H1 (cell line): ENCODE data around the gene WWC2. TPM values are rescaled to one million over a fixed set of nuclear protein-coding genes. Genes with fewer than 3 reads are reported as not detected.

Source experiments
- CTCF ChIA-PET: fragments of 300-600 bp; sonication (Branson Sonifier 250); formaldehyde crosslinking; loops from one replicate; lab custom pipeline; 2021; ENCODE audit not compliant: partially characterized antibody; lab: Charles Lee
- POLR2A ChIA-PET: fragments of 300-600 bp; sonication (Branson Sonifier 250); formaldehyde crosslinking; loops from one replicate; lab custom pipeline; 2021; ENCODE audit warnings: inconsistent platforms; ENCODE audit not compliant: partially characterized antibody; lab: Charles Lee
- DNase-seq, 2 experiments: peaks; one replicate each; pipeline versions ENCODE4 v3.0.0 to v3.0.0-alpha.2; 2010 to 2022; ENCODE audit warnings: low spot score in 2 of 2, low read depth in 1 of 2, mixed read lengths in 1 of 2
- FAIRE-seq: peaks from 2 replicates; lab custom pipeline; 2011; peaks lifted over from hg19 to GRCh38; lab: Jason Lieb, UNC
- H2AFZ ChIP-seq: 2 replicates; pipeline ENCODE4 v1.8.1; 2012; ENCODE audit warnings: low read length, inconsistent platforms
- H2AK5ac ChIP-seq: 2 replicates; pipeline ENCODE4 v1.6.1; 2013; ENCODE audit warnings: low read depth, low read length
- H2BK120ac ChIP-seq: replicated peaks from 2 replicates; pipeline ENCODE3; 2013; ENCODE audit warnings: low read depth, low read length, inconsistent platforms
- H2BK12ac ChIP-seq: 2 replicates; pipeline ENCODE4 v1.6.1; 2013; ENCODE audit warnings: low read depth, low read length
- H2BK15ac ChIP-seq: 2 replicates; pipeline ENCODE4 v1.6.1; 2013; ENCODE audit warnings: low read length
- H2BK20ac ChIP-seq: 2 replicates; pipeline ENCODE4 v1.6.1; 2013; ENCODE audit warnings: low read length
- H2BK5ac ChIP-seq: 2 replicates; pipeline ENCODE4 v1.6.1; 2013; ENCODE audit warnings: low read depth, low read length
- H3K14ac ChIP-seq: 2 replicates; pipeline ENCODE4 v1.6.1; 2013; ENCODE audit warnings: inconsistent platforms; ENCODE audit not compliant: insufficient read length
- H3K18ac ChIP-seq: 2 replicates; pipeline ENCODE4 v1.6.1; 2013; ENCODE audit warnings: low read length; ENCODE audit errors: extremely low read depth
- H3K23ac ChIP-seq: 2 replicates; pipeline ENCODE4 v1.6.1; 2013; ENCODE audit warnings: inconsistent platforms; ENCODE audit not compliant: insufficient read length
- H3K23me2 ChIP-seq: 2 replicates; pipeline ENCODE4 v1.6.1; 2013; ENCODE audit warnings: low read depth, low read length
- H3K27ac ChIP-seq: 2 replicates; pipeline ENCODE4 v1.6.1; 2011; ENCODE audit warnings: low read depth, low read length, inconsistent platforms
- H3K27me3 ChIP-seq, 4 experiments: replicated peaks in 1 of 4; 1 replicate in 1 of 4; 2 replicates in 3 of 4; pipeline versions ENCODE4 v1.6.1 to v1.8.1; 2011 to 2013; ENCODE audit warnings: low read length in 3 of 4, mild to moderate bottlenecking in 3 of 4, inconsistent platforms in 2 of 4, mixed read lengths in 2 of 4, moderate library complexity in 1 of 4; ENCODE audit not compliant: control insufficient read depth in 3 of 4, insufficient read depth in 3 of 4; ENCODE audit errors: extremely low read depth in 1 of 4
- H3K36me3 ChIP-seq, 4 experiments: 2 replicates each; pipeline versions ENCODE4 v1.6.1 to v1.8.1; 2011 to 2013; ENCODE audit warnings: mild to moderate bottlenecking in 4 of 4, low read length in 3 of 4, moderate library complexity in 2 of 4, control low read depth in 1 of 4, inconsistent platforms in 1 of 4; ENCODE audit not compliant: insufficient read depth in 4 of 4, control insufficient read depth in 2 of 4
- H3K4ac ChIP-seq: replicated peaks from 2 replicates; pipeline ENCODE3; 2013; ENCODE audit warnings: low read length, low read depth, mixed read lengths, inconsistent platforms; ENCODE audit not compliant: insufficient read length
- H3K4me1 ChIP-seq, 4 experiments: replicated peaks in 1 of 4; 1 replicate in 1 of 4; 2 replicates in 3 of 4; pipeline versions ENCODE4 v1.6.1 to v1.8.1; 2011 to 2013; ENCODE audit warnings: low read length in 3 of 4, inconsistent platforms in 2 of 4, mixed read lengths in 1 of 4; ENCODE audit not compliant: insufficient read depth in 4 of 4, control insufficient read depth in 3 of 4
- H3K4me2 ChIP-seq, 2 experiments: 2 replicates each; pipeline versions ENCODE4 v1.6.1 to v1.8.1; 2011 to 2013; ENCODE audit warnings: low read depth in 2 of 2, low read length in 2 of 2, control low read depth in 1 of 2, inconsistent platforms in 1 of 2, mild to moderate bottlenecking in 1 of 2; ENCODE audit not compliant: insufficient read depth in 1 of 2
- H3K4me3 ChIP-seq, 4 experiments: fragments of 200-600, 300-600 bp in 1 of 4; sonication (generic), shearing (Covaris generic), sonication (Bioruptor Twin) in 1 of 4; 2 replicates each; pipeline versions ENCODE4 v1.5.1 to v1.8.1; 2011 to 2016; ENCODE audit warnings: low read length in 4 of 4, low read depth in 3 of 4, control low read depth in 2 of 4, inconsistent platforms in 2 of 4, mild to moderate bottlenecking in 2 of 4, mixed read lengths in 1 of 4, moderate library complexity in 1 of 4; ENCODE audit not compliant: insufficient read depth in 2 of 4; ENCODE audit errors: extremely low read depth in 1 of 4
- H3K56ac ChIP-seq: replicated peaks from 2 replicates; pipeline ENCODE3; 2013; ENCODE audit warnings: low read depth, mild to moderate bottlenecking, mixed read lengths, low read length, inconsistent platforms; ENCODE audit not compliant: insufficient read length
- H3K79me1 ChIP-seq: 2 replicates; pipeline ENCODE4 v1.6.1; 2013; ENCODE audit warnings: low read depth, low read length, control low read depth
- H3K79me2 ChIP-seq, 2 experiments: 2 replicates each; pipeline versions ENCODE4 v1.6.1 to v1.8.1; 2012 to 2013; ENCODE audit warnings: low read length in 2 of 2, mild to moderate bottlenecking in 2 of 2, inconsistent platforms in 1 of 2; ENCODE audit not compliant: insufficient read depth in 2 of 2, control insufficient read depth in 1 of 2
- H3K9ac ChIP-seq, 4 experiments: replicated peaks in 1 of 4; 1 replicate in 1 of 4; 2 replicates in 3 of 4; pipeline versions ENCODE4 v1.6.1 to v1.8.1; 2011 to 2013; ENCODE audit warnings: low read depth in 3 of 4, low read length in 3 of 4, control low read depth in 2 of 4, mild to moderate bottlenecking in 2 of 4, moderate library complexity in 2 of 4, inconsistent platforms in 1 of 4; ENCODE audit errors: extremely low read depth in 1 of 4
- H3K9me3 ChIP-seq, 2 experiments: 2 replicates each; pipeline versions ENCODE4 v1.6.1 to v1.8.1; 2012 to 2013; ENCODE audit warnings: mild to moderate bottlenecking in 2 of 2, moderate library complexity in 2 of 2, control low read depth in 1 of 2, inconsistent platforms in 1 of 2, low read depth in 1 of 2, low read length in 1 of 2, mixed read lengths in 1 of 2; ENCODE audit not compliant: insufficient read depth in 2 of 2
- H4K20me1 ChIP-seq, 2 experiments: replicated peaks in 1 of 2; 2 replicates each; pipeline versions ENCODE3 to v1.8.1; 2011 to 2013; ENCODE audit warnings: inconsistent platforms in 2 of 2, low read length in 2 of 2, mild to moderate bottlenecking in 1 of 2; ENCODE audit not compliant: insufficient read depth in 2 of 2, control insufficient read depth in 1 of 2
- H4K5ac ChIP-seq: 2 replicates; pipeline ENCODE4 v1.6.1; 2013; ENCODE audit warnings: low read length, low read depth, mixed read lengths, inconsistent platforms; ENCODE audit not compliant: insufficient read length
- H4K8ac ChIP-seq: 2 replicates; pipeline ENCODE4 v1.8.0; 2013; ENCODE audit warnings: mild to moderate bottlenecking, moderate library complexity, low read length, inconsistent platforms; ENCODE audit not compliant: insufficient read depth; ENCODE audit errors: extremely low read depth
- H4K91ac ChIP-seq: replicated peaks from 2 replicates; pipeline ENCODE3; 2013; ENCODE audit warnings: low read length, mixed read lengths, inconsistent platforms; ENCODE audit not compliant: insufficient read length
- ATF3 ChIP-seq: IDR thresholded peaks from 2 replicates; pipeline ENCODE4 v1.6.1; 2011; ENCODE audit warnings: low read depth, mild to moderate bottlenecking, low read length; ENCODE audit not compliant: insufficient read depth
- BCL11A ChIP-seq, 2 experiments: IDR thresholded peaks; one replicate each; pipeline ENCODE4 v1.6.1; 2011; ENCODE audit warnings: low read depth in 2 of 2, low read length in 2 of 2, mild to moderate bottlenecking in 2 of 2
- HDAC2 ChIP-seq, 2 experiments: fragments of 300-600 bp in 1 of 2; sonication (generic) in 1 of 2; IDR thresholded peaks; 2 replicates each; pipeline ENCODE4 v1.6.1; 2011 to 2012; ENCODE audit warnings: low read depth in 2 of 2, low read length in 2 of 2, mild to moderate bottlenecking in 2 of 2, moderate library complexity in 2 of 2, borderline replicate concordance in 1 of 2, inconsistent platforms in 1 of 2
- HDAC6 ChIP-seq: IDR thresholded peaks from one replicate; pipeline ENCODE4 v1.7.1; 2012; ENCODE audit warnings: low read depth, mild to moderate bottlenecking, inconsistent platforms, low read length, moderate library complexity
- MAFK ChIP-seq: IDR thresholded peaks from 2 replicates; pipeline ENCODE4 v1.6.1; 2012; ENCODE audit warnings: low read depth, mild to moderate bottlenecking, improper control_type of control experiment, low read length
- NRF1 ChIP-seq: IDR thresholded peaks from 2 replicates; pipeline ENCODE4 v1.6.1; 2011; ENCODE audit warnings: mild to moderate bottlenecking, low read depth, low read length, improper control_type of control experiment
- RBBP5 ChIP-seq: IDR thresholded peaks from 2 replicates; pipeline ENCODE4 v1.7.1; 2012; ENCODE audit warnings: low read depth, mild to moderate bottlenecking, inconsistent platforms, low read length, moderate library complexity, borderline replicate concordance
- RXRA ChIP-seq: IDR thresholded peaks from 2 replicates; pipeline ENCODE4 v1.6.1; 2011; ENCODE audit warnings: low read depth, mild to moderate bottlenecking, low read length, moderate library complexity; ENCODE audit not compliant: insufficient read depth
- SAP30 ChIP-seq: fragments of 300-600 bp; sonication (generic); IDR thresholded peaks from 2 replicates; pipeline ENCODE4 v1.7.1; 2012; ENCODE audit warnings: low read length, moderate library complexity, mild to moderate bottlenecking, inconsistent platforms; ENCODE audit not compliant: insufficient read depth, insufficient replicate concordance
- SP2 ChIP-seq: IDR thresholded peaks from 2 replicates; pipeline ENCODE4 v1.6.1; 2012; ENCODE audit warnings: mild to moderate bottlenecking, low read length, inconsistent platforms
- WGBS, 2 experiments: shearing (Covaris generic) in 1 of 2; methylation state at CpG; one replicate each; pipeline versions ENCODE4 v1.1.6 to v1.1.7; 2013 to 2015; ENCODE audit warnings: low lambda C conversion rate in 2 of 2, mixed read lengths in 2 of 2, inconsistent platforms in 1 of 2, low coverage in 1 of 2, missing lambda C conversion rate in 1 of 2; ENCODE audit not compliant: insufficient replicate concordance in 2 of 2, insufficient coverage in 1 of 2, insufficient read length in 1 of 2; ENCODE audit errors: extremely low coverage in 1 of 2, missing lambda C conversion rate in 1 of 2; 5-methylcytosine and 5-hydroxymethylcytosine counted together
- polyA plus RNA-seq, 7 experiments: library from polyadenylated mRNA; depleted of rRNA in 3 of 7; stranded (reverse) in 5 of 7; unstranded in 2 of 7; fragments of >200 nt in 5 of 7; fragments of 200-250 nt in 2 of 7; gene quantifications; 1 replicate in 5 of 7; 2 replicates in 1 of 7; 4 replicates in 1 of 7; pipeline versions ENCODE4 v1.2.1 to v1.2.3, GENCODE V29; 2011 to 2013; ENCODE audit warnings: missing spikeins in 2 of 7, mixed read lengths in 2 of 7
- total RNA-seq: library from RNA; stranded (reverse); fragmentation: NEBNext Ultra II Directional; extraction: Animal tissue kit (Norgen Biotek cat#: 25700); gene quantifications from 2 replicates; pipeline ENCODE4 v1.2.1, GENCODE V29; 2021
- TF ChIP-seq, protein P1 (sequence below): IDR thresholded peaks from 2 replicates; pipeline ENCODE4 v1.6.1; 2012; ENCODE audit warnings: inconsistent platforms

The WWC2 gene
- total and polyA plus RNA-seq, 2 of the 8 experiments (the other 6 are each of a cell fraction or from before 2014, with no cell fraction given), result 17.6 to 135 TPM

- no peak overlapping the region for H3K4ac ChIP-seq
- H3K18ac ChIP-seq, result no peak overlapping the region
- 76% methylated on average over 10 of the region's 10 CpGs; no CpG with 5 or more reads in 1 of the 2 experiments for WGBS, 2 experiments
- ChIA-PET POLR2A (interaction anchor here (0.7 to 1.0 kb wide), 4 partner anchors 18 to 147 kb away, joined by 3 to 4 read pairs (median 4); no protein-coding TSS in a partner anchor), CTCF (interaction anchor here (0.7 to 1.3 kb wide), 4 partner anchors 15 to 107 kb away, joined by 3 read pairs; no protein-coding TSS in a partner anchor)
- H2BK15ac ChIP-seq, result no peak overlapping the region
- peaks cover 3 to 11% (median 9%) of the 10 kb centered on the region in 4 experiments; a peak in 5 of 7 replicates for H3K4me1 ChIP-seq
- no peak overlapping the region for H2BK120ac ChIP-seq
- no peak overlapping the region for H2BK20ac ChIP-seq
- no peaks in the 10 kb centered on the region; the same call in 1 of the 2 replicates for H3K23me2 ChIP-seq
- peak overlapping the region in 1 of 2 experiments; percentile 28; a peak in 2 of 4 replicates for H3K4me2 ChIP-seq
- no peak overlapping the region for H3K27ac ChIP-seq
- no peak overlapping the region for H3K56ac ChIP-seq
- no peak overlapping the region for H2BK5ac ChIP-seq
- FAIRE-seq, result no peak
- H3K4me3 ChIP-seq, result no peak overlapping the region
- no peak for DNase-seq
- H2AFZ ChIP-seq, result no peak overlapping the region
- H2AK5ac ChIP-seq, result no peak overlapping the region
- no peak overlapping the region for H4K8ac ChIP-seq
- H3K36me3 ChIP-seq, result no peaks in the 10 kb centered on the region; a peak in 1 of 8 replicates
- H3K14ac ChIP-seq, result no peak overlapping the region
- H3K9me3 ChIP-seq, result no peaks in the 10 kb centered on the region
- no peak overlapping the region for H3K23ac ChIP-seq
- no peak overlapping the region for H4K5ac ChIP-seq
- H4K91ac ChIP-seq, result no peak overlapping the region
- H4K20me1 ChIP-seq, result peaks cover 8 to 17% of the 10 kb centered on the region in 2 experiments
- H3K79me2 ChIP-seq, result peaks cover 3 to 91% of the 10 kb centered on the region in 2 experiments; a peak in 3 of 4 replicates
- H2BK12ac ChIP-seq, result no peak overlapping the region
- no peaks in the 10 kb centered on the region for H3K27me3 ChIP-seq
- no peak overlapping the region for H3K9ac ChIP-seq
- peaks cover 10% of the 10 kb centered on the region for H3K79me1 ChIP-seq
- TF ChIP-seq MAFK (no peak), RBBP5 (no peak), RXRA (no peak), HDAC6 (no peak), ATF3 (no peak), NRF1 (no peak), BCL11A (IDR thresholded peaks at IDR 0.05; ENCODE audit: low read depth in 2 of 2, low read length in 2 of 2) (no peak), SP2 (no peak), HDAC2 (IDR thresholded peaks at IDR 0.05; ENCODE audit: borderline replicate concordance in 1 of 2, low read depth in 2 of 2, low read length in 2 of 2) (no peak), SAP30 (no peak)
- TF ChIP-seq, protein P1, sequence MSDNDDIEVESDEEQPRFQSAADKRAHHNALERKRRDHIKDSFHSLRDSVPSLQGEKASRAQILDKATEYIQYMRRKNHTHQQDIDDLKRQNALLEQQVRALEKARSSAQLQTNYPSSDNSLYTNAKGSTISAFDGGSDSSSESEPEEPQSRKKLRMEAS, result 0 out of 2 replicates have a peak, but pooled peaks have one; percentile 26
Observed at GRCh38 chr4:183154701-183155391, 55.8 kb downstream of the WWC2 start.
